Left kidney (tissue), 2 donors: ENCODE measurements around the gene CACNA1F. TPM values are rescaled to one million over a fixed set of nuclear protein-coding genes. Genes with fewer than 3 reads are reported as not detected.
"Not testable (repeated sequence)": the region's sequence is repeated elsewhere in the genome, so short reads cannot be mapped to it uniquely, and the experiment has no call there.

ENCODE experiments used
- DNase-seq: peaks from one replicate; pipeline ENCODE4 v3.0.0-alpha.2; 2013
- polyA plus RNA-seq: library from polyadenylated mRNA; unstranded; fragments of 120-200 nt; gene quantifications from one replicate; pipeline ENCODE4 v1.2.1, GENCODE V29; 2013; ENCODE audit not compliant: insufficient read length

Gene CACNA1F
- polyA plus RNA-seq, 1 donor = 0.47 TPM

DNA sequence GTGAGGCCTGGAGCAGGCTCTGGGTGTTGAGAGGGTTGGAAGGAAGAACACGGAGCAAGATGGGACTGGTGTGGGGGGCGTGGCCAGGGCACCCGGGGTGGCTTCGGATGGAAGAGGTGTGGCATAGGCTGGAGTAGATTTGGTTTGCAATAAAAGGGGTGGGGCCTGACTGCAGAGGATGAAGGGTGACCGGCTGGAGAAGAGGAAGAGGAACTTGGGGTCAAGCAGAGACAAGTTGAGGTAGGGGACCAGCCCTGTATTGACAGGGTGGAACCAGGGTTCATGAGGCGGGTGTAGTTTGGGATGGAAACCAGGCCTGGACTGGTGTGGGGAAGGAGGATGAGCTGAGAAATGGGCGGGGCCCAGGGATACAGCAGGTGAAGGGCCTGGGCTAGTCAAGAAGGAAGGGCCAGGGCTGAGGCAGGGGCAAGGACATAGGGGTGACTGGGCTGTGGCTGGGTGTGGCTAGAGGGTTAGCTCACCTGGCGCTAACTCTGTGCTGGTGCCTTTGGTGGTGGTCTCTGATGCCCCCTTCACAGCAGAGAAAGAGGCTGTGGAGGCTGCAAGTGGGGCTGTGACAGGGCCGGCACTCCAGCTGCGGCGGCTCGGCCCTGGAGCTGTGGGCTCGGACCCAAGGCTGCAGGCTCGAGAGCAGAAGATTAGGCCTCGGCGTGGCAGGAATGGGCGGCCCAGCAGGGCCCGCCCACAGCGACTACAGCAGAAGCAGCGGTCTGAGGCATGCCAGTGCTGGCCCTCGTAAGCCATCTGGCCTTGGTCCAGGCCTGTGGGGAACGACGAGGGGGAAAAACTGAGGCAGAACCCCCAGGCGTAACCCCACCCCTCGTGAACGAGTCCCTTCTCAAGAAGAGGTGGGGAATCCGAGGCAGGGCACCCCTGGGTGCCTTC is 56.5 kb downstream of the CACNA1F start:
- DNase-seq = no peak

DNA sequence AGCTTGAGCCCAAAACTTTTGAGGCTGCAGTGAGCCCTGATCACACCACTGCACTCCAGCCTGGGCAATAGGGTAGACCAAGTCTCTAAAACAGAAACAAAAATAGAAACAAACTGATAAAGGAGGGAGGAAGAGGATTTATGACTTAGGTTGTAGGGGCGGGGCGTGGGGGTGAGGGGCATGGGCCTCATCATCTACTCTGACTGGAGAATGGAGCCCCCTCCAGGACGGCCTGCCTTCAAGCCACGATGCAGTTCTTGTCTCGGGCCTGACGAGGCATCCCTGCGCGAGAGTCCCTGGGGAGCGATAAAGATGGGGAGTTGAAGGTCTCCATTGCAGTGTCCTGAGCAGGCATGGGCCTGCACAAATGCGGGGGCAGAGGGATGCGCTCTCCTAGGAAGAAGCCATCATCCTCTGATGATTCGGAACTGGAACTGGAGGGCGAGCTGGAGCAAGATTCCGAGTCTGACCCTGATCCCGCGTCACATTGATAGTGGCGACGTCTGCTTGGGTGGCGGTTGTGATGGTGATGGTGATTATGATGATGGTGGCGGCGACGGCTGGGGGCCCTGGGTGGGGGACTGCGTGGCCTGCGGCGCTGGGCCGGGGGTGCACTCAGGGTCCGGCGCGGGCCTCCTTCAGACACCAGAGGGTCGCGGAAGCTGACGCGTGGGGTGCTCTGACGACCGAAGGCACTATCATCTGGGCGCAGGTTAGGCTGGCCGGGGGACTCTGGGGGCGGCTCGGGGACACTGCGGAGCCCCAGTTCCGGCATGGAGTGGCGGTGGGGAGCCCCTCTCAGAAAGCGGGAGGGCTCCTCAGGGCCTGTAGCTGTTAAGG is 57.5 kb downstream of the CACNA1F start:
- DNase-seq = no peak

DNA sequence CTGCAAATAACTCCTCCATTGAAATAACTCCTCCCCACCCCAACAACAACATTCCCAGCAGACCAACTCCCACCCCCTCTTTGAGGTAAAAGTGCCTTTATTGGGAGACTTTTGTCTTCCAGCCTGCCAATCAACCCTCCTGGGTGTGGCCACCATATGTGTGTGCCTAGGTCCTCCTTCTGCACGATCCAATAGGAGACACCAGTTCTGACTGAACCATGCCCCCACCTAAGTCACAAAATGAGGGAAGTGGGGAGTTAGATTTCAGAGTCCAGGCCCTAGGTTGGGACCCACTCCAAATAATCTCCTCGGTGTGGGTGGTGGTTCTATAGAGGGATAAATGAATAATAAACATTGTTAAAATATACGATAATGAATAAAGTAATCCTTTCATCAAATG is 58.4 kb downstream of the CACNA1F start:
- no peak for DNase-seq

DNA sequence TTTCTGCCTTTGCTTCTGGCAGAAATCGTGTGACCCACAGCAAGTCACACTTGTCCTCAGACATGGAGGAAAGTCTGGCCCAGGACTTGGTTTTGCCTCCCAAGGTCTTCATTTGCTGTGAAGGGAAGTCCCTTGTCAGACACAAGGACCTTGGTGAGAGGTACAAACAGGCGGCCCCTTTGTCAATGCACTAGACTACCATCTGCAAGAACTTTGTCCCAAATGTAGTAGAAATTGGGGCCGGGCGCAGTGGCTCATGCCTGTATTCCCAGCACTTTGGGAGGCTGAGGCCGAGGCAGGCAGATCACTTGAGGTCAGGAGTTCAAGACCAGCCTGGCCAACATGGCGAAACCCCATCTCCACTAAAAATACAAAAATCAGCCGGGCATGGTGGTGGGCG is 59.6 kb downstream of the CACNA1F start:
- not testable (repeated sequence) for DNase-seq

DNA sequence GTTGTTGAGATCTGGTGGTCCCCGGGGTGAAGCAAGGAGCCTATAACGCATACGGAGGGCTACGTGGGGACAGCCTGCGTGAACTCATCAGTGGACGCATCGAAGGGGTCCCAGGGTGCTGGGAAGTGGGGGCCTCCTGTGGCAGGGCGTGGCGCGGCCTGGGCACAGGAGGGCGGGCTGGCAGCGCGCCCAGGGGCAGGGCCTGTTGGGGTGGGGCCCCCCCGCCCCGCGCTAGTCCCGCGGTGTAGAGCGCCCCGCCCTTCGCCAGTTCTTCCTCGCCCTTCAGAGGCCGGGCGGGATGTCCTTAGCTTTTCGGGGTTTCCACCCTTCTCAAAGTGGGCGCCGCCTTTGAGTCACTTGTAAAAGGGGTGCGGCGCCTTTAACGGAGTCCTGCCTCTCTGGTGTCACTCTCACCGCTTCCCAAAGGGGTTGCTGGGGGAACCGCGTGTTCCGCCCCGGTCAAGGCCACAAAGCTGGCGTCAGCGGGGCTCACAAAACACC is 60.8 kb downstream of the CACNA1F start:
- DNase-seq = no peak

DNA sequence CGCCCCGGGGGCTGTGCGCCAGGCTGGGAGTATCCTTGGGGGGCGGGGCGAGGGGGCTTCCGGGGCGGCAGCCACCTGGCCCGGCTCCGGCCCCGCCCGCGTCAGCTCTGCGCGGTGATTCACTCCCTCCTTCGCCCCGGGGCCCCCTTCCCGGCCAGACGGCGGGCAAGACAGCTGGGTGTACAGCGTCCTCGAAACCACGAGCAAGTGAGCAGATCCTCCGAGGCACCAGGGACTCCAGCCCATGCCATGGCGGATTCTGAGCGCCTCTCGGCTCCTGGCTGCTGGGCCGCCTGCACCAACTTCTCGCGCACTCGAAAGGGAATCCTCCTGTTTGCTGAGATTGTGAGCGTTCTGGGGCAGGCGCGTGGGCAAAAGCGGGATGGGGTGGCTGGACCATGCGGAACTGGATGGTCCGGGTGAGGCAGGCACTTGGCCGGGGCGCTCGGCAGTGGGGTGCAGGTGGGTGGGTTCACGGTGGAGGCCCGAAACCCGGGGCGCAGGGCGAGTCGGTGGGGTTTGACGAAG is 61.3 kb downstream of the CACNA1F start, which contains the start of gene PLP2:
Gene PLP2, plus strand, starts transcription at position 147 of the 528 bp plus-strand sequence. Its CDS starts 103 bp downstream, at position 250.
- no peak for DNase-seq

DNA sequence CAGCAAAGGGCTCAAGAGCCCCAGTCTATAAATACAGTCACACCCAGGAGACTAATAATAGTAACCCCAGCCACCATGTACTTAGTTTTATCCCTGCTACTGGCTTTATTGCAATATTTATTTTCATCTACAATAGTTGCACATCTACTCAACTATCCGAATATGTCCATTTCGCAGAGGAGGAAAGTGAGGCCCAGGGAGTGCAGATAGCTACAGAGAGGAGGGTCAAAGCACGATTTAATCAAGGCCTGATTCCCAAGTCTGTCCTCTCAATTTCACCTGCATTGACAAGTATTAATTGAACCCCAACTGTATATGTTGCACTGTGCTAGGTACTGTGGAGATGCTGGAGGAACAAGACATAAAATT is 65.4 kb downstream of the CACNA1F start:
- DNase-seq = no peak

DNA sequence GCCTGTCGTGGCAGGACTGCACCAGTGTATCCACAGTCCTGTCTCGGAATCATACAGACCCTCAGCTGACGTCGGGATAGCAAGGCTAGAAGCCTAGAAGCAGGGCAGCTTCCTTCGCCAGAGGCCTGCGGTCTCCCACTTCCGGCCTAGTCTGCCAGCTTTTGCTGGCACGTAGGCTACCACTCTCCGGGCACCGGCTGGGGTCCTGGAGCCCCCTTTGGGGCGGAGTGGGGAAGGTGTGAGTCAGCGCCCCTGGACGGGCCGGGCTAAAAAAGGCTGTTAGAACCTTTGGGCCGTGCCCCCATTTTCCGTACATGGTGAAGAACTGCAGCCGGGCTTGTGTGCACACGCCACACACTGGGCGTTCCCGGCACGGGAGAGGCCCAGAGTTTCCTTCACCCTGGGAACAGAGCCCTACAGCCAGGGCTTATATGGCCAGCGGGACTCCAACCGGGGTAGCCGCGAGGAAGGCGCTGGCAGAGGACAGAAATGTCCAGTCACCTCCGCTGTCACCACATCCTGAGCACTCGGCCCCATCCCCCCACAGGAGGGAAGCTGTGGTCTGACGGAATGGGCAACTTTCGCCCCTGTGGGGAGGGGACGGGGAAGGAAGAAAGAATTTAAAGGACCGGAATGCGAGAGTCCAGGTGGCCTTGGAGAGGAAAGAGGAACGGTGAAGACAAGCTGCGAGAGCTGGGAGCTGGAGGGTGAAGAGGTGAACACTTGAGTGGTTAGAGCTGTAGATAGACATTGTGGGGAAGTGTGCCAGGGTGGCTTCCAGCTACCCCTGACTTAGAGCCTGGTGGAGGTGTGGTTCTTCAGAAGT is 66.0 kb downstream of the CACNA1F start:
- DNase-seq = no peak

DNA sequence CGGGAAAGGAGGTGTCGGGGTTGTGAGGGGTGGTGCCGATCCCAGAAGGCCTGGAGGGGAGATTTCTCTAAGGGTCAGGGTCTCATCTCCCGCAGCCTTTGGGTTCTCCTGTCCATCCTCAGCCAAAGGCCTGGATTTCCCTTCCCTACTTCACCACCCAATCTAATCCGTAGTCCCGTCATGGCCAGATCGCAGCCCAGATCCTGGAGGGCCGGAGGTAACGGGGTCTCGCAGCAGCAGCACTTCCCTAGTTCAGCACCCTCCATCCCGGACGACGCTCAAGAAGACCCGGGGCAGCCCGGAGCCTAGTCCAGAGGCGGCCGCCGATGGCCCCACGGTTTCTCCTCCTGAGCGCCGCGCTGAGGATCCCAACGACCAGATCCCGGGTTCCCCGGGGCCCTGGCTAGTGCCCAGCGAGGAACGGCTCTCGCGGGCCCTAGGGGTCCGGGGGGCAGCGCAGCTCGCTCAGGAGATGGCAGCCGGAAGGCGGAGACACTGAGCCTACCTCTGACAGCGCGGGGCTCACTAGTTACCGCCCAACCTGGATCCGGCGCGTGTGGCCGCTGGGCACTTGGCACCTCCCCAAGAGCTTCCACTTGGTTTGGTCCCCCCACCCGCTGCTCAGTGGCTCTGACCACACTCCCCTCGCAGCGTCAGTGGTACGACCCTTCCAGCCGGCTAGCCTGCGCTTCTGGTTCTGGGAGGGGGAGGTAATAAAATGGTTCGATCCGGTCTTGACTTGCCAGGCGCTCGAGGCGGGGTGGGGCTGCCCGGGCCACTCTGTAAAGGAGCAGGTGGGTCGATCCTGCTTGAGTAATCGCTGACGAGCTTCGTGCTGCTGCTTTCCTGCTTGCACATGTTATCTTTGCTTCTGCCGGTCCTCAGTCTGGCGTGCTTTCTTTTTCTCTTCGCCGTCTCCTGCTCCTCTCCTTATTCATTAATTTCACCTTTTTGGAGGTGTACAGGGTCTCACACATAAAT is 66.9 kb downstream of the CACNA1F start:
- DNase-seq = peak; percentile 83

DNA sequence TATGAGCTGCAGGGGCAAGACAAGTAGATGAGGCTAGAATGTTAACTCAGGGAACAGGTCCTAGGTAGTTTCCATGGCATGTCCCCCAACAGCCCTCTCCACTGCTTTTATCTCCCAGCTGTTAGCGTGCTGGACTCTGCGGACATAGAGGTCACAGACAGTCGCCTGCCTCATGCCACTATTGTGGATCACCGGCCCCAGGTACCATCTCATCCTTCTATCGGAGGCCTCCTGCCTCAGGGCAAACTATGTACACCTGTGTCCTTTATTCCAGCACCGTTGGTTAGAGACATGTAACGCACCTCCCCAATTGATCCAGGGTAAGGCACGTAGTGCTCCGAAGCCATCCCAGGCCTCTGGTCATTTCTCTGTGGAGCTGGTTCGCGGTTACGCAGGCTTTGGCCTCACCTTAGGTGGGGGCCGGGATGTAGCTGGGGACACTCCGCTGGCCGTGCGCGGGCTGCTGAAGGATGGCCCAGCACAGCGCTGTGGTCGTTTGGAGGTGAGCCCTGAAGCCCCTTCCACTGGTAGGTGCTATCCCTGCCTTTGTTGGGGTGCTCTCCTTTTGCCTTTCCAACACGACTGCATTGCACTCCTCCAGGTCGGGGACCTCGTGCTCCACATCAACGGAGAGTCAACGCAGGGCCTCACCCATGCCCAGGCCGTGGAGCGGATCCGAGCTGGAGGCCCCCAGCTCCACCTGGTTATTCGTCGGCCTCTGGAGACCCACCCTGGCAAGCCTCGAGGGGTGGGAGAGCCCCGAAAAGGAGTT is 68.4 kb downstream of the CACNA1F start:
- no peak for DNase-seq

DNA sequence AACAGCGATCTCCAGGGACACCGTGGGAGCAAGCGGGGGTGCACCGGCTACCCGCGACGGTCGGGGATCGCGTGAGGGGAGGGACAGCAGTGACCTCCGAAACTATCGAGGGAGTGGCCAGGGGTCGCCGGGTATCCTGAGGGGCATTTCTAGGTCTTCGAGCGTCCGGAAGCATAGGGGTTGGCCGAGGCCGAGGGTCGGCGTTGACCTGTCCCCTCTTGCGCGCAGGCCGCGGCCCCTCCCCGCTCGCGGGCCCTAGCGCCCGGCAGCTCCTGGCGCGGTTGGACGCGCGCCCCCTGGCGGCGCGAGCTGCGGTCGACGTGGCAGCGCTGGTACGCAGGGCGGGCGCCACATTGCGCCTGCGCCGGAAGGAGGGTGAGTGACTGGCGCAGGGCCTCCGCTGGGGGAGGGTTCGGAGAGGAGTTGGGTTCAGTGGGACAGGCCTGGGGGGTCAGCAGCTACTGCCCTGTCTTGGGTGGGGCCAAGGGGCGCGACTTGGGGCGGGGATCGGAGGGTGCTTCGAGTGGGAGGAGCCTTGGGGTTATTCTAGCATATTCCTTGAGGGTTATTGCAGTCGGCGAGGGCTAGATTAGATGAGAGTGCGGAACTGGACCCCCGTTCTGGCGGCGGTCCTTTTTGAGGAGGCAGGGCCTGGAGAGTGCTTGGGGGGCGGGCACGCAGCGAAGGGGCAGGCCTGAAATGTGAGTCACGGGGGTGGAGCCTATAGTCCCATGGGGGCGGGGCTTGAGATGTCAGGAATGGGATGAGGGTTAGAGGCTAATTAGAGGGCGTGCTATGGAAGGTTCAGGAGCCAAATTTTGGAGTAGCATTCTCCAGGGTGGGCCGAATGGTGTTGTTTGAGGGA is 69.4 kb downstream of the CACNA1F start:
- DNase-seq = peak; percentile 70

DNA sequence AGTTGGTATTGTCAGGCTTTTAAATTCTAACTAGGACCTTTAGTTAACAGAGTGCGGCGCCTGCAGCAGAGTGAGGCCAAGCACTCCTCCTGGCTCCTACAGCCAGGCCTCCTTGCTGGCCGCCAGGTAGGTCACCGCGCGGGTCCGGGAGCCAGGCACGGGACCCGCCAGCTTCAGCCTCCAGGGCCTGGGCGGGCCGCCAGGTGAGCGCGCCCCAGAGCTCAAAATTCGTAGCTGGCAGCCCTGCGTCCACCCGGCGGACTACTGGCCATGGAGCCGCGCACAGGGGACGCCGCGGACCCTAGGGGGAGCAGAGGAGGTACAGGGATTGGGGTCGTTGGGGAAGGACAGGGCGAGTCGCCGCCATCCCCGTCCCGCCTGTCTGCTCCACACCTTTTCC is 70.5 kb downstream of the CACNA1F start, which contains the start of gene MAGIX:
Gene MAGIX, plus strand, starts transcription at position 139 of the 400 bp plus-strand sequence. Its CDS starts 132 bp downstream, at position 271.
- no peak for DNase-seq

DNA sequence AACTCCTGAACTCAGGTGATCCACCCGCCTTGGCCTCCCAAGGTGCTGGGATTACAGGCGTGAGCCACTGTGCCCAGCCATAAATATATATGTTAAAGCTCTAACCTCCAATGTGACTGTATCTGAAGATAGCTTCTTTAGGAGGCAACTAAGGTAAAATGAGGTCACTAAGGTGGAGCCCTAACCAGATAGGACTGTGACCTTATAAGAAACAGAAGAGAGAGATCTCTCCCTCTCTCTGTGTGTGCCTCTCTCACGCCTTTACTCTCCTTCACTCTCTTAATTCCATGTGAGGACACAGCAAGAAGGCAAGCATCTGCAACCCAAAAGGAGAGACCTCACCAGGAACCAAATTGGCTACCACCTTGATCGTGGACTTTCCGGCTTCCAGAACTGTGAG is 71.5 kb downstream of the CACNA1F start:
- no peak for DNase-seq

DNA sequence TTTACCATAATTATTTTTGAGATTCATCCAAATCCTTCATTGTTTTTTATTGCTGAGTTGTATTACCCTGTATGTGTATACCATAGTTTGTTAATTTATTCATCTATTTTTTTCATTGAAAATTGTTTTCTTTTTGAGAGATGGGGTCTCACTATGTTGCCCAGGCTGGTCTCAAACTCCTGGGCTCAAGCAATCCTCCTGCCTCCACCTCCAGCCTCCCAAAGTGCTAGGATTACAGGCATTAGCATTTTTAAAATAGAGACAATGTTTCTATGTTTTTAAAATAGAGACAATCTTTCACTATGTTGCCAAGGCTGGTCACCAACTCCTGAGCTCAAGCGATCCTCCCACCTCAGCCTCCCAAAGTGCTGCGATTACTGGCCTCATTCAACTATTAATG is 72.2 kb downstream of the CACNA1F start:
- no peak for DNase-seq

DNA sequence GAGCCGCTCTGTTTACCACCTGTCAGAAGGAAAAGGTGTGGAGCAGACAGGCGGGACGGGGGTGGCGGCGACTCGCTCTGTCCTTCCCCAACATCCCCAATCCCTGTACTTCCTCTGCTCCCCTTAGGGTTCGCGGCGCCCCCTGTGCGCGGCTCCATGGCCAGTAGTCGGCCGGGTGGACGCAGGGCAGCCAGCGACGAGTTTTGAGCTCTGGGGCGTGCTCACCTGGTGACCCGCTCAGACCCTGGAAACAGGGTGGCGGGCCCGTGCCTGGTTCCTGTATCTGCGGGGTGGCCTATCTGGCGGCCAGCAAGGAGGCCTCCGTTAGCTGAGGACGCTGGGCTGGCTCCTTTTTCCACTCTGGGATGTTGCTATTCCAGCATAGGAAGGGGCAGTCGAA is 75.9 kb downstream of the CACNA1F start:
- no peak for DNase-seq

DNA sequence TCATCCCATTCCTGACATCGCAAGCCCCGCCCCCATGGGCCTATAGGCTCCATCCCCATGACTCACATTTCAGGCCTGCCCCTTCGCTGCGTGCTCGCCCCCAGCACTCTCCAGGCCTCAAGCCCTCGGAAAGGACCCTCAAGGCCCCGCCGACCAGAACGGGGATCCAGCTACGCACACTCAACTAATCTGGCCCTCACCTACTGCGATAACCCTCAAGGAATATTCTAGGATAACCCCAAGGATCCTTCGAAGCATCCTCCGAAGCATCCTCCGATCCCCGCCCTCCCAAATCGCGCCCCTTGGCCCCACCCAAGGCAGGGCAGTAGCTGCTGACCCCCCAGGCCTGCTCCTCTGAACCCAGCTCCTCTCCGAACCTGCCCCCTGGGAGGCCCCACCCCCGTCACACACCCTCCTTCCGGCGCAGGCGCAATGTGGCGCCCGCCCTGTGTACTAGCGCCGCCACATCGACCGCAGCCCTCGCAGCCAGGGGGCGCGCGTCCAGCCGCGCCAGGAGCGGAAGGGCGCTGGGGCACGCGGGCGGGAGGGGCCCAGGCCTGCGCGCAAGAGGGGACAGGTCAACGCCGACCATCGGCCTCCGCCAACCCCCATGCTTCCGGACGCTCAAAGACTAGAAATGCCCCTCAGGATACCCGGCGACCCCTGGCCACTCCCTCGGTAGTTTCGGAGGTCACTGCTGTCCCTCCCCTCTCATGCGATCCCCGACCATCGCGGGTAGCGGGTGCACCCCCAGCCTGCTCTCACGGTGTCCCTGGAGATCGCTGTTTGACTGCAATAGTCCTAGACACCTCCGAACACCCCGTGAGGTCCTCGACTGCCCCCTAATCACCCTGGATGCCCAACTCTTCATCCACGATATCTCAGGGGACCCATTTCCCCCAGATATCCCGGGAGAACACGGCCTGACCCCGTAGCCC is 77.0 kb downstream of the CACNA1F start:
- DNase-seq = peak; percentile 86

DNA sequence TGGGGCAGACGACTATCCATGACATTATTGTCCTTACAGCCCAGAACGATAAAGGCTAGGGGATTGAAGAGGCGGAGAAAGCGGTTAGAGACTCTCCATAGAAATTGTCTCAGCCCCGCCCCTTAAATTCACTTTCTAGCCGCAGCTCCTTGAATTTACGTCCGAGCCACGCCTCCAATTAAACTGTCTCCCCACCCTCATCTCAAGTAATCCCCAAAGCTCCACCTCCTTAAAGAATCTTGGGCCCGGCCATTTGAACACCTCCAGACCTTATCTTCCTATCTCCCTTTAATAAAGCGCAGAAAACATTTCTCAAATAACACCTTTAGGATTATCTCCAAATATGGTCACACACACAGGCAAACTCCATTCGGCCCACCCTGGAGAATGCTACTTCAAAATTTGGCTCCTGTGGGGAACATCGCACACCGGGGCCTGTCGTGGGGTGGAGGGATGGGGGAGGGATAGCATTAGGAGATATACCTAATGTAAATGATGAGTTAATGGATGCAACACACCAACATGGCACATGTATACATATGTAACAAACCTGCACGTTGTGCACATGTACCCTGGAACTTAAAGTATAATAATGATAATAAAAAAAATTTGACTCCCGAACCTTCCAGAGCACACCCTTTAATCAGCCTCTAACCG is 77.8 kb downstream of the CACNA1F start:
- DNase-seq = peak; percentile 64
